ENCODE data around the gene ADCK2. TPM values are rescaled to one million over a fixed set of nuclear protein-coding genes. Genes with fewer than 3 reads are reported as not detected.

Gene ADCK2
- total and polyA plus RNA-seq, 9 of the 15 experiments (the other 6 are each of a cell fraction or from before 2014, with no cell fraction given), result 0.08 to 14.3 (median 9.7) TPM

DNA sequence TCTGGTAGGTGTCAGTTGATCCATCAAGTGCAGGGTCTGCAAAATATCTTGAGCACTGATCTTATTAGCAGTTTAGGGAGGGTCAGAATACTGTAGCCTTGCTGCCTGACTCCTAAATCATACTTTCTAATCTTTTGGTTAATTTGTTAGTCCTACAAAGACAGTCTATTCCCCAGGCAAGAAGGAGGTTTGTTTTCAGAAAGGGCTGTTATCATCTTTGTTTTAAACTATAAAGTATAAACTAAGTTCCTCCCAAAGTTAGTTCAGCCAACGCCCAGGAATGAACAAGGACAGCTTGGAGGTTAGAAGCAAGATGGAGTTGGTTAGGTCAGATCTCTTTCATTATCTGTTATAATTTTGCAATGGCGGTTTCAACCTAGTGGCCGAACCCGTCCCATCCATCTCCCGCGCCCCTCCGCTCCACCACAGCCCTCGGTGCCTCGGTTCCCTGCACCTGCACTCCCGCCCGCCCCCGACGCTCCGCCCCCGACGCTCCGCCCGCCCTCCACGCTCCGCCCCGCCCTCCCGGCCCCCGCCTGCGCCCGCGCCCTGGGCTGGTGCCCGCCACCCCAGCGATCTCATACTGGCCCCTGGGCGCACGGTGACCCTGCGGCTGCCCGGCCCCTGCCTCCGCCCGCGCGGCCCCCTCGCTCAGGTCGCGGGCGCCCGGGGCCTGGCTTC is at the start of gene ADCK2 (continued):
- TF ChIP-seq, protein P1, sequence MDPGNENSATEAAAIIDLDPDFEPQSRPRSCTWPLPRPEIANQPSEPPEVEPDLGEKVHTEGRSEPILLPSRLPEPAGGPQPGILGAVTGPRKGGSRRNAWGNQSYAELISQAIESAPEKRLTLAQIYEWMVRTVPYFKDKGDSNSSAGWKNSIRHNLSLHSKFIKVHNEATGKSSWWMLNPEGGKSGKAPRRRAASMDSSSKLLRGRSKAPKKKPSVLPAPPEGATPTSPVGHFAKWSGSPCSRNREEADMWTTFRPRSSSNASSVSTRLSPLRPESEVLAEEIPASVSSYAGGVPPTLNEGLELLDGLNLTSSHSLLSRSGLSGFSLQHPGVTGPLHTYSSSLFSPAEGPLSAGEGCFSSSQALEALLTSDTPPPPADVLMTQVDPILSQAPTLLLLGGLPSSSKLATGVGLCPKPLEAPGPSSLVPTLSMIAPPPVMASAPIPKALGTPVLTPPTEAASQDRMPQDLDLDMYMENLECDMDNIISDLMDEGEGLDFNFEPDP (CRISPR knock-in tag; IDR thresholded peaks at IDR 0.05), result no peak
- TF ChIP-seq, protein P2, sequence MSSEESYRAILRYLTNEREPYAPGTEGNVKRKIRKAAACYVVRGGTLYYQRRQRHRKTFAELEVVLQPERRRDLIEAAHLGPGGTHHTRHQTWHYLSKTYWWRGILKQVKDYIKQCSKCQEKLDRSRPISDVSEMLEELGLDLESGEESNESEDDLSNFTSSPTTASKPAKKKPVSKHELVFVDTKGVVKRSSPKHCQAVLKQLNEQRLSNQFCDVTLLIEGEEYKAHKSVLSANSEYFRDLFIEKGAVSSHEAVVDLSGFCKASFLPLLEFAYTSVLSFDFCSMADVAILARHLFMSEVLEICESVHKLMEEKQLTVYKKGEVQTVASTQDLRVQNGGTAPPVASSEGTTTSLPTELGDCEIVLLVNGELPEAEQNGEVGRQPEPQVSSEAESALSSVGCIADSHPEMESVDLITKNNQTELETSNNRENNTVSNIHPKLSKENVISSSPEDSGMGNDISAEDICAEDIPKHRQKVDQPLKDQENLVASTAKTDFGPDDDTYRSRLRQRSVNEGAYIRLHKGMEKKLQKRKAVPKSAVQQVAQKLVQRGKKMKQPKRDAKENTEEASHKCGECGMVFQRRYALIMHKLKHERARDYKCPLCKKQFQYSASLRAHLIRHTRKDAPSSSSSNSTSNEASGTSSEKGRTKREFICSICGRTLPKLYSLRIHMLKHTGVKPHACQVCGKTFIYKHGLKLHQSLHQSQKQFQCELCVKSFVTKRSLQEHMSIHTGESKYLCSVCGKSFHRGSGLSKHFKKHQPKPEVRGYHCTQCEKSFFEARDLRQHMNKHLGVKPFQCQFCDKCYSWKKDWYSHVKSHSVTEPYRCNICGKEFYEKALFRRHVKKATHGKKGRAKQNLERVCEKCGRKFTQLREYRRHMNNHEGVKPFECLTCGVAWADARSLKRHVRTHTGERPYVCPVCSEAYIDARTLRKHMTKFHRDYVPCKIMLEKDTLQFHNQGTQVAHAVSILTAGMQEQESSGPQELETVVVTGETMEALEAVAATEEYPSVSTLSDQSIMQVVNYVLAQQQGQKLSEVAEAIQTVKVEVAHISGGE (CRISPR knock-in tag; IDR thresholded peaks at IDR 0.05), result 0 out of 6 replicates have a peak, but pooled peaks of 1 of the 3 experiments have one; percentile 63
- TF ChIP-seq, protein P3, sequence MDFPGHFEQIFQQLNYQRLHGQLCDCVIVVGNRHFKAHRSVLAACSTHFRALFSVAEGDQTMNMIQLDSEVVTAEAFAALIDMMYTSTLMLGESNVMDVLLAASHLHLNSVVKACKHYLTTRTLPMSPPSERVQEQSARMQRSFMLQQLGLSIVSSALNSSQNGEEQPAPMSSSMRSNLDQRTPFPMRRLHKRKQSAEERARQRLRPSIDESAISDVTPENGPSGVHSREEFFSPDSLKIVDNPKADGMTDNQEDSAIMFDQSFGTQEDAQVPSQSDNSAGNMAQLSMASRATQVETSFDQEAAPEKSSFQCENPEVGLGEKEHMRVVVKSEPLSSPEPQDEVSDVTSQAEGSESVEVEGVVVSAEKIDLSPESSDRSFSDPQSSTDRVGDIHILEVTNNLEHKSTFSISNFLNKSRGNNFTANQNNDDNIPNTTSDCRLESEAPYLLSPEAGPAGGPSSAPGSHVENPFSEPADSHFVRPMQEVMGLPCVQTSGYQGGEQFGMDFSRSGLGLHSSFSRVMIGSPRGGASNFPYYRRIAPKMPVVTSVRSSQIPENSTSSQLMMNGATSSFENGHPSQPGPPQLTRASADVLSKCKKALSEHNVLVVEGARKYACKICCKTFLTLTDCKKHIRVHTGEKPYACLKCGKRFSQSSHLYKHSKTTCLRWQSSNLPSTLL (IDR thresholded peaks at IDR 0.05), result no peak
- TF ChIP-seq ESRRA (IDR thresholded peaks at IDR 0.05; ENCODE audit: borderline replicate concordance, low read depth), result no peak
- peak; percentile 12; the same call in 1 of the 2 replicates for TF ChIP-seq ZNF583 (CRISPR knock-in tag; IDR thresholded peaks at IDR 0.05)
- no peak for TF ChIP-seq RBM14 (IDR thresholded peaks at IDR 0.05; ENCODE audit: borderline replicate concordance, insufficient read depth, low read depth, low read length)
- no peak for TF ChIP-seq PCBP1 (IDR thresholded peaks at IDR 0.05; ENCODE audit: low read depth, low read length, poor library complexity, severe bottlenecking)
- TF ChIP-seq, protein P4, sequence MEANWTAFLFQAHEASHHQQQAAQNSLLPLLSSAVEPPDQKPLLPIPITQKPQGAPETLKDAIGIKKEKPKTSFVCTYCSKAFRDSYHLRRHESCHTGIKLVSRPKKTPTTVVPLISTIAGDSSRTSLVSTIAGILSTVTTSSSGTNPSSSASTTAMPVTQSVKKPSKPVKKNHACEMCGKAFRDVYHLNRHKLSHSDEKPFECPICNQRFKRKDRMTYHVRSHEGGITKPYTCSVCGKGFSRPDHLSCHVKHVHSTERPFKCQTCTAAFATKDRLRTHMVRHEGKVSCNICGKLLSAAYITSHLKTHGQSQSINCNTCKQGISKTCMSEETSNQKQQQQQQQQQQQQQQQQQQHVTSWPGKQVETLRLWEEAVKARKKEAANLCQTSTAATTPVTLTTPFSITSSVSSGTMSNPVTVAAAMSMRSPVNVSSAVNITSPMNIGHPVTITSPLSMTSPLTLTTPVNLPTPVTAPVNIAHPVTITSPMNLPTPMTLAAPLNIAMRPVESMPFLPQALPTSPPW (CRISPR knock-in tag; IDR thresholded peaks at IDR 0.05), result peak; percentile 94
- TF ChIP-seq, protein P5, sequence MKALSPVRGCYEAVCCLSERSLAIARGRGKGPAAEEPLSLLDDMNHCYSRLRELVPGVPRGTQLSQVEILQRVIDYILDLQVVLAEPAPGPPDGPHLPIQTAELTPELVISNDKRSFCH (CRISPR knock-in tag; IDR thresholded peaks at IDR 0.05), result no peak
- TF ChIP-seq, protein P5 (tag; IDR thresholded peaks at IDR 0.05), result peak; percentile 79
- no peak for TF ChIP-seq DLX4 (CRISPR knock-in tag; IDR thresholded peaks at IDR 0.05)
- 0 out of 2 replicates have a peak, but pooled peaks have one; percentile 48 for TF ChIP-seq ZNF766 (CRISPR knock-in tag; conservative IDR thresholded peaks at IDR 0.05)
- TF ChIP-seq ZNF239 (CRISPR knock-in tag; IDR thresholded peaks at IDR 0.05), result no peak
- no peak for TF ChIP-seq ZNF561 (CRISPR knock-in tag; conservative IDR thresholded peaks at IDR 0.05)
- TF ChIP-seq HSF4 (CRISPR knock-in tag; IDR thresholded peaks at IDR 0.05; ENCODE audit: borderline replicate concordance), result no peak
